ENCODE results near the gene KLC1.

DNA sequence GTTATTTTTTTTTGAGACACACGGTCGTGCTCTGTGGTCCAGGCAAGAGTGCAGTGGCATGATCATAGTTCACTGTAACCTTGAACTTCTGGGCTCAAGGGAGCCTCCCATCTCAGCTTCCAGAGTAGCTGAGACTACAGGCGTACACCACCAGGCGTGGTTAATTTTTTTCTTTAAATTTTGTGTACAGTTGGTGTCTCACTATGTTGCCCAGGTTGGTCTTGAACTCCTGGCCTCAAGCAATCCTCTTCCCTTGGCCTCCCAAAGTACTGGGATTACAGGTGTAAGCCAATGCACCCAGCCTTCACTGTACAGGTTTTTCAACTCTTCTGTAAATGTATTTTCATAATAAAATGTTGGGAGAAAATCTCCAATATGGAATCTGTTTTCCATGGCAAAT lies 5.7 kb upstream of the KLC1 start:
- TF ChIP-seq, protein P1, sequence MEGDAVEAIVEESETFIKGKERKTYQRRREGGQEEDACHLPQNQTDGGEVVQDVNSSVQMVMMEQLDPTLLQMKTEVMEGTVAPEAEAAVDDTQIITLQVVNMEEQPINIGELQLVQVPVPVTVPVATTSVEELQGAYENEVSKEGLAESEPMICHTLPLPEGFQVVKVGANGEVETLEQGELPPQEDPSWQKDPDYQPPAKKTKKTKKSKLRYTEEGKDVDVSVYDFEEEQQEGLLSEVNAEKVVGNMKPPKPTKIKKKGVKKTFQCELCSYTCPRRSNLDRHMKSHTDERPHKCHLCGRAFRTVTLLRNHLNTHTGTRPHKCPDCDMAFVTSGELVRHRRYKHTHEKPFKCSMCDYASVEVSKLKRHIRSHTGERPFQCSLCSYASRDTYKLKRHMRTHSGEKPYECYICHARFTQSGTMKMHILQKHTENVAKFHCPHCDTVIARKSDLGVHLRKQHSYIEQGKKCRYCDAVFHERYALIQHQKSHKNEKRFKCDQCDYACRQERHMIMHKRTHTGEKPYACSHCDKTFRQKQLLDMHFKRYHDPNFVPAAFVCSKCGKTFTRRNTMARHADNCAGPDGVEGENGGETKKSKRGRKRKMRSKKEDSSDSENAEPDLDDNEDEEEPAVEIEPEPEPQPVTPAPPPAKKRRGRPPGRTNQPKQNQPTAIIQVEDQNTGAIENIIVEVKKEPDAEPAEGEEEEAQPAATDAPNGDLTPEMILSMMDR (IDR thresholded peaks at IDR 0.05), result no peak
- TF ChIP-seq POLR2A (IDR thresholded peaks at IDR 0.05), result no peak
